Measurements from ENCODE around the gene ARSJ. TPM values are rescaled to one million over a fixed set of nuclear protein-coding genes. Genes with fewer than 3 reads are reported as not detected.

The ARSJ gene
- polyA plus RNA-seq, 1 donor (not counting 4 experiments of a cell fraction or from before 2014, with no cell fraction given): 15.7 TPM

DNA sequence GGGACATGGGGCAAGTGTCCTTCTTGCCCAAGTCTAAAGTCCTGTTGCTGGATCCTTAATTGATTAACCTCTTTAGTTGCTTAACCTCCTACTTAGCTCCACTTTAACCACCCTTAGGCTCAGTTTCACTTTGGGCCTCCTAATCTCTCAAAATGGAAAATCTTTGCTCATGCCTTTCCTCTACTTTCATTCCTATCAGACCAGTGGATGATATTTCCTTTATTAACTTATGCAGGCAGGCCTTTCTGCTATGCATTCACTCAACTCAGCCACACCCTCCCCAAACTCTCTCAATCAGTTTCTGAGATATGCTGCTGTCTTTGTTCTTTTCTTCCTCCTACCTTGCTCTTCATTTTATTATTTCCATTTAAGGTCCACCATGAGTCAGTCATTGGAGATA is 14.4 kb upstream of the ARSJ start:
- Histone ChIP-seq H3K9me1 (ENCODE audit: control insufficient read depth, extremely low read depth, insufficient read depth, low read length) (no peaks in the 10 kb centered on the region), H3K4me2 (ENCODE audit: control insufficient read depth, extremely low read depth, insufficient read depth, low read depth, low read length) (no peak overlapping the region), H3K4me3 (ENCODE audit: control insufficient read depth in 2 of 3, extremely low read depth in 1 of 3, insufficient read depth in 2 of 3, low read depth in 1 of 3, low read length in 3 of 3) (no peak overlapping the region), H3K9ac (ENCODE audit: control insufficient read depth, extremely low read depth, insufficient read depth, low read length) (no peak overlapping the region), H3K9me3 (ENCODE audit: control insufficient read depth, low read depth, low read length) (no peaks in the 10 kb centered on the region), H3K4me1 (ENCODE audit: control insufficient read depth, extremely low read depth, insufficient read depth, low read length) (peaks cover 21% of the 10 kb centered on the region), H3K36me3 (ENCODE audit: control insufficient read depth in 2 of 2, extremely low read depth in 1 of 2, insufficient read depth in 2 of 2, low read length in 2 of 2) (no peaks in the 10 kb centered on the region), H2AFZ (ENCODE audit: control insufficient read depth, low read length) (no peak overlapping the region), H3K79me2 (ENCODE audit: control insufficient read depth, insufficient read depth, low read length) (no peaks in the 10 kb centered on the region), H3K27me3 (ENCODE audit: control insufficient read depth, extremely low read depth, insufficient read depth, low read length) (no peaks in the 10 kb centered on the region), H3K27ac (ENCODE audit: control insufficient read depth, insufficient read depth, low read length) (no peak overlapping the region), H4K20me1 (ENCODE audit: control insufficient read depth, extremely low read depth, insufficient read depth, low read length) (no peaks in the 10 kb centered on the region)
- no peak for TF ChIP-seq CTCF (optimal IDR thresholded peaks at IDR 0.05 in 1 of 3, IDR thresholded peaks at IDR 0.05 in 1 of 3, conservative IDR thresholded peaks at IDR 0.05 in 1 of 3; ENCODE audit: extremely low read depth in 1 of 3, insufficient read depth in 2 of 3, low read length in 3 of 3)
- no peak for TF ChIP-seq EZH2 (IDR thresholded peaks at IDR 0.05; ENCODE audit: low read length)
- FAIRE-seq: no peak
- dilution Hi-C loops (cut with MboI; ENCODE audit: extremely low pct_ligation_motif_present, low sequenced_read_pairs): no loop called here
- no peak for DNase-seq (ENCODE audit: low read depth, low spot score)

- Histone ChIP-seq H3K9me1 (ENCODE audit: control insufficient read depth, extremely low read depth, insufficient read depth, low read length) (no peaks in the 10 kb centered on the region), H3K27ac (ENCODE audit: control insufficient read depth, insufficient read depth, low read length) (no peak overlapping the region), H3K4me3 (ENCODE audit: control insufficient read depth in 2 of 3, extremely low read depth in 1 of 3, insufficient read depth in 2 of 3, low read depth in 1 of 3, low read length in 3 of 3) (no peak overlapping the region), H3K4me1 (ENCODE audit: control insufficient read depth, extremely low read depth, insufficient read depth, low read length) (no peaks in the 10 kb centered on the region), H3K9me3 (ENCODE audit: control insufficient read depth, low read depth, low read length) (no peaks in the 10 kb centered on the region), H3K79me2 (ENCODE audit: control insufficient read depth, insufficient read depth, low read length) (no peaks in the 10 kb centered on the region), H4K20me1 (ENCODE audit: control insufficient read depth, extremely low read depth, insufficient read depth, low read length) (no peaks in the 10 kb centered on the region), H3K9ac (ENCODE audit: control insufficient read depth, extremely low read depth, insufficient read depth, low read length) (no peak overlapping the region), H3K4me2 (ENCODE audit: control insufficient read depth, extremely low read depth, insufficient read depth, low read depth, low read length) (no peak overlapping the region), H2AFZ (ENCODE audit: control insufficient read depth, low read length) (peak overlapping the region; percentile 36), H3K27me3 (ENCODE audit: control insufficient read depth, extremely low read depth, insufficient read depth, low read length) (no peaks in the 10 kb centered on the region), H3K36me3 (ENCODE audit: control insufficient read depth in 2 of 2, extremely low read depth in 1 of 2, insufficient read depth in 2 of 2, low read length in 2 of 2) (no peaks in the 10 kb centered on the region)
- DNase-seq (ENCODE audit: low read depth, low spot score) (no peak), FAIRE-seq (peak; percentile 56)
- TF ChIP-seq EZH2 (IDR thresholded peaks at IDR 0.05; ENCODE audit: low read length) (no peak), CTCF (optimal IDR thresholded peaks at IDR 0.05 in 1 of 3, IDR thresholded peaks at IDR 0.05 in 1 of 3, conservative IDR thresholded peaks at IDR 0.05 in 1 of 3; ENCODE audit: extremely low read depth in 1 of 3, insufficient read depth in 2 of 3, low read length in 3 of 3) (no peak)
- dilution Hi-C loops (cut with MboI; ENCODE audit: extremely low pct_ligation_motif_present, low sequenced_read_pairs): no loop called here
Measured at GRCh38 chr4:113990886-113991285, 11.4 kb upstream of the ARSJ start.

Measured in keratinocyte (primary cell).